ENCODE measurements around the gene MUC6.

The MUC6 gene

DNA sequence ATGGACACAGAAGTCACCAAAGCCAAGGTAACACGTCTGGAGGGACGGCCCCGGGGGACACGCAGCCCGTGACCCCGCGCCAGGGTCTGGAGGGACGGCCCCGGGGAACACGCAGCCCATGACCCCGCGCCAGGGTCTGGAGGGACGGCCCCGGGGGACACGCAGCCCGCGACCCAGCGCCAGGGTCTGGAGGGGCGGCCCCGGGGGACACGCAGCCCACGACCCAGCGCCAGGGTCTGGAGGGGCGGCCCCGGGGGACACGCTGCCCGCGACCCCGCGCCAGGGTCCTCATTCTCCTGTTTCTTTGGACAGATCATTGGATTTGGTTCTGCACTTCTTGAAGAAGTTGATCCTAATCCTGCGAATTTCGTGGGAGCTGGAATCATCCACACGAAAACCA, 27.1 kb downstream of the MUC6 start:
- DNase-seq (ENCODE audit: low spot score): no peak

- no peak for DNase-seq (ENCODE audit: low spot score)
Observed at GRCh38 chr11:1008803-1009145, 27.7 kb downstream of the MUC6 start.

GRCh38 chr11:1008001-1008802, 28.3 kb downstream of the MUC6 start:
- no peak for DNase-seq (ENCODE audit: low spot score)

DNA sequence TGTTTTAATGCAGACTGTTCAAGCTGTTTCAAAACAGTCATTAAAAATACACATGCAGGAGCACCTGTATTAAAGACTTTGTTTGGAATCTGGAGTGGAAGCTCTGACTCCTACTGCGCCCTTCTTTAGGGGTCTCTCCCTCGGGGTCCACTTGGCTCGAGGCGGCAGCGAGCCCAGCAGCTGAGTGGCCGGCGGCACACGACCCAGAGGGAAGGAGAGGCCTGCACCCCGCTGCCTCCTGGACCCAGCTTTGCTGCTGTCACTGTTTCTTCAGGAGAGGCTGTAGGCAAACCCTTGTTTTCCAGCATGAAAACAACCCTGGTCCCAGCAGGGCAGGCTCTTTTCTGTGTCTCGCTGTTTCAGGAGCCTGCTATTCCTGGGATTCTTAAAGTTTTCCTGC, 29.2 kb downstream of the MUC6 start:
- DNase-seq (ENCODE audit: low spot score): no peak

DNA sequence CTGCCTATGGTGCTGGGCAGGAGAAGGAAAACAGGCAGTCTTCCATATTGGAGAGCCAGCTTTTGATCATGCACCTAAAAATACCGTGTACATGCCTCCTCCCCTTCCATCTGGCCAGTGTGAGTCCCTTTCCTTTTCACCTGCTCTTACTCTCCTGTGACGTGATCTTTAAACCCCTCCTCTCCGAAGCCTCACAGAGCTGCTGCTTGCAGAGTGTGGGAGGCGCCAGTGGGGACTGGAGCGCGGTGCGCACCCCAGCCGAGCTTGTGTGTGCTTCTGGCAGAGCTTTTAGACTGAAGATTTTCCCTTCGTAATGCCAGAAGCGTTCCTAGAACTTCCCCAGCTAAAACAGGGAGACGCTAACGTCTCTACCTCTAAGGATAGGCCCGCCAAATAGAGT, 29.8 kb downstream of the MUC6 start:
- no peak for DNase-seq (ENCODE audit: low spot score)

DNA sequence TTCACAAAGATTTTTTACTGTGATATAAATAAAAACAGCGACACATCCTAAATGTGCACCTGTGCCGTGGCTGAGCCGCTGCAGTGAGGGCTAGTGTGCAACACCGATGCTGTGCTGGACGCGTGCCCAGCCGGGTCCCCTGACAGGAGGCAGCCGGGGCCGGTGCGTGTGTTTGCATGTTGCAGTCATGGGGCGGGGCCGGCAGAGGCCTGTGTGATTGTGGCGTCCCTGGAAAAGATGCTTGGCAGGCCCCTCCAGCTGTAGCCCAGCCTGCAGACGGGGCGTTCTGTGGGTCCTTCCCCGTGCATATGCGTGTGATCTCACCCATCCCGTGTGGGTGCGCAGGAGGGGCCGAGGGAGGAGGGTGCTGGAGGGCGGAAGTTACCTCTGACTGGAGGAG, 30.6 kb downstream of the MUC6 start:
- DNase-seq (ENCODE audit: low spot score): no peak

GRCh38 chr11:1003159-1003558, 33.4 kb downstream of the MUC6 start:
- DNase-seq (ENCODE audit: low spot score): no peak

- DNase-seq (ENCODE audit: low spot score): no peak
Observed at GRCh38 chr11:1002406-1002984, 34.0 kb downstream of the MUC6 start.

DNA sequence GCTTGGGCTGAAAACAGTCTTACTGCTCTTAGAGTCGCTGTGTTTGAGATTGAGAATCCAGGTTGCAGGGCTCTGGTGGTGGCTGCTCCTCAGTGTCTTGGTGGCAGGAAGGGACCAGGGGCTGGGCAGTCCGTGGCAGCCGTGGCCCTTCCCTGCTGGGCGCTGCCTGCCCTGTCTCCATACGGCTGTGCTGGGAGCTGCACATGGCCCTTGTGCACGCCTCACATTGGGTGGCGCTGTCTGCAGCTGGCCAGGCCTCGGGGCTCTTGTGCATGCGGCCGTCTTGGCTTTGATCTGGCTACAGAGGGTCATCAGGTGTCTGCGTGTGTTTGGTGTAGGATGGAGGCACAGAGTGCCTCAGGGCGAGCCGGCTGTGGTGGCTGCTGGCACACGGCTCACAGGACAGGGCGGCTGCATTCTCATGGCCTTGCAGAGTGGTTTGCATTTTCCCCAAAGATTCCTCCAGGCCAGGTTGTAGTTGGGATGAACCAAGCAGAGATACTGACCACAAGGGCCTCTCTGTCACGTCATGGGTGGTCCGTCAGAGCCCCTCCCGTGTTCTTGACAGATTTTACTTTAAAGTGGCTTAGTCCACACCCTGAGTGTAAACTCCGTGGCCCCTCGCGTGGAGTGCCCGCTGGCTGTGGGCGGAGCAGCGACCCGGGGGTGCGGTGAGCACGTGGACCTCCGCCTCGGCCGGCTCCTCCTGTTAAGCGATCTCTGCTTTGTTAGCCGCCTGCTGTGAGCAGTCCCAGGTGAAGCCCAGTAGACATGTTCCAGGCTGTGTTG, 34.7 kb downstream of the MUC6 start:
- no peak for DNase-seq (ENCODE audit: low spot score)

GRCh38 chr11:1000357-1001278, 35.9 kb downstream of the MUC6 start:
- no peak for DNase-seq (ENCODE audit: low spot score)

DNA sequence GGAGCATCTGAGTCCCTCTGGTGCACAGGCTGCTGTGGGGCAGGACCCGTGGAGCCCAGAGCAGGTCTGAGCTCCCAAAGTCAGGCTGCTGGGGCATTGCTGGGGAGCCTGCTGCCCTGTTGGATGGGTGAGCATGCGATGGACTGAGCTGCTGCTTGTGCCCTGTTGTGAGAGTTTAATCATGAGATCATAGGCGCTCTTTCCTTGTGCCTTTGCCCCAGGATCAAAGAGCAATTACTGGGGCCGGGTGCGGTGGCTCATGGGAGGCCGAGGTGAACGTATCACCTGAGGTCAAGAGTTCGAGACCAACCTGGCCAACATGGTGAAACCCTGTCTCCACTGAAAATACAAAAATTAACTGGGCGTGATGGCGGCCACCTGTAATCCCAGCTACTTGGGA, 37.5 kb downstream of the MUC6 start:
- DNase-seq (ENCODE audit: low spot score): no peak

GRCh38 chr11:997907-998306, 38.6 kb downstream of the MUC6 start:
- no peak for DNase-seq (ENCODE audit: low spot score)

DNA sequence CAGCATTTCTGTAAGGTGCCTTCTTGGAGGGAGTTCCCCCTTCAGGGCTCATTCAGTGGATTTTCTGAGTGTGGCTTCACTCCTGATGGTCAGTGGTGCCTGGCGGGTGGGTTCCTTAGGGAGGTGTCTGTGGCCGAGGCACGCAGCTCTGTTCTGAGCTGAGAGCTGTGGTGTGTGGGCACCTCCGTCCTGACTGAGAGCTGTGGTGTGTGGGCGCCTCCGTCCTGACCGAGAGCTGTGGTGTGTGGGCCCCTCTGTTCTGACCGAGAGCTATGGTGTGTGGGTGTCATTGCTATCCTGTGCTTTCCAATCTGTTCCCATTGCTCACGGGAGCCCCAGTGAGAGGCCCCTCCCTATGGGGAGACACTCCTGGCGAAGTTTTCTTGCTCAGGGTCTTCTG, 39.8 kb downstream of the MUC6 start:
- no peak for DNase-seq (ENCODE audit: low spot score)

DNA sequence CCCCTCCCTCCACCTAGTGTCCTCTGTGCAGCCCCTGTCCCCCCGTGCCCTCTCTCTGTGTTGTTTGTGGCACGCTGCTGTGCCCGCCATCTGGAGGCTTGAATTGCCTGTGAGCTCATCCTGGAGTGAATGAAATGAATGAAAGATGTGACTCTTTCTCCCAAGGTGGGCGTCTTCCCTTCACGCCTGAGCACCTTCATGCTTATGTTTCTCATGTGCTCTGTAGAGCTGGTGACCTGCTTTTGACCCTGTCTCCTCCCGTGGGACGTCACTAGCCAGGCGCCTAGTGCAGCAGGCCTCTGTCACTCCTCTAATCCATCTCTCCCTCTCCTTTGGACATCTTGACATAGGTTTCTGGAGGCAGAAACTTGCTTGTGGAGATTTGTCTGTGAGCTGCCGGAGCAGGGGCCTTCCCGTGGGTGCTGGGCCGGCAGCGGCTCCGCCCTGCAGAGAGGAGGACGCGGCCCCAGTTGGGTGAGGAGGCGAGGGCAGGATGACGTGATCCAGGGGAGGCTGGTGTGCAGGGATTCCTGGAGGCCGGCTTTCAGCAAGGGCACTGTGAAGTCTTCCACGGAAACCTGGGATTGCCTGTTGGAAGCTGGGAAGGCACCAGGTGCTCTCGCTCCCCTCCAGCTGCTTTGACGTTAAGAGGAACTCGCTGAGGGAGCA, 40.6 kb downstream of the MUC6 start:
- no peak for DNase-seq (ENCODE audit: low spot score)

DNA sequence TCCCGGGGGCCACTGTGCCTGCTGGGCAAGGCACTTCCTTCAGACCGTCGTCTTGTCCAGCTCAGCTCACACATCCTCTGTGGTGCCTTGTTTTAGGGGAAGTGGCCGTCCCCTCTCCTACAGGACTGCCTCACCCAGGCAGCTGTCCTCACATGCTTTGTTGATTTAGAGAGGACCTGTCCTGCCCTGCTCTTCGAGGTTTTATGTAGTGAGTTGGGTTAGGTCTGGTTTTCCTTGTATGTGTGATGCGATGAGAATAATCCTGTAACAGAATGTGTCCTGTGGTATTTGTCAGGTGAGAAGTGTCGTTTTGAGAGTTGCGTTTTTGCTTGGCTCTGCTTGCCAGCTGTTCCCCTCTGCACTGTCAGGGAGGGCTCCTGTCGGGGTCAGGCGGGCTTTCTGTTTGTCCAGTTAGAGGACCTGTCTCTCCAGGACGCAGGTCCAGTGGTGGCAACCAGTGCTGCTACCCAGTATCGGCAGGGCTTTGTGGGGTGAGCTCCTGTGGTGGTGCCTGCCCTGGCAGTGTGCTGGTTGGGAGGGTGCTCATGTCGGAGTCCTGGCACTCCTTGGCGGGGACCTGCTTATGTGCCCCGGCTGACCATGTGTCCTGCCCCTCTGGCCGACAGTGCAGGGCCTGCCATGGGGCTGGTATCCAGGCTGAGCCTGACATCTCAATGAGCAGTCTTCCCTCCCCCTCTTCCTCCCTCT, 41.3 kb downstream of the MUC6 start:
- no peak for DNase-seq (ENCODE audit: low spot score)

DNA sequence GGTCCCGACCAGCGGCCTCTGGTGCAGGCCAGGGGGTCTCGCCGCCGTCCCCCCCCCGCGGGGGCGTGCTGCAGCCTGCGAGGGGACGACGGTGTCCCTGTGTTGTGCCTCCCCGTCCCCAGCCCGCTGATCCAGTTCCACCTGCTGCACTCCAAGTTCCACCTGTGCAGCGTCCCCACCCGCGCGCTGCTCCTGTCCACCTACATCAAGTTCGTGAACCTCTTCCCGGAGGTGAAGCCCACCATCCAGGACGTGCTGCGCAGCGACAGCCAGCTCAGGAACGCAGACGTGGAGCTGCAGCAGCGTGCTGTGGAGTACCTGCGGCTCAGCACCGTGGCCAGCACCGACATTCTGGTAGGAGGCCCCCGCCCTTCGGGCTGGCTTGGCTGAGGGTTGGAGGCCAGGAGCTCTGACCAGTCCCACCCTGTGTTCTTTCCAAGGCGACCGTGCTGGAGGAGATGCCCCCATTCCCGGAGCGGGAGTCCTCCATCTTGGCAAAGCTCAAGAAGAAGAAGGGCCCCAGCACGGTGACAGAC, 42.8 kb downstream of the MUC6 start:
- DNase-seq (ENCODE audit: low spot score): no peak

DNA sequence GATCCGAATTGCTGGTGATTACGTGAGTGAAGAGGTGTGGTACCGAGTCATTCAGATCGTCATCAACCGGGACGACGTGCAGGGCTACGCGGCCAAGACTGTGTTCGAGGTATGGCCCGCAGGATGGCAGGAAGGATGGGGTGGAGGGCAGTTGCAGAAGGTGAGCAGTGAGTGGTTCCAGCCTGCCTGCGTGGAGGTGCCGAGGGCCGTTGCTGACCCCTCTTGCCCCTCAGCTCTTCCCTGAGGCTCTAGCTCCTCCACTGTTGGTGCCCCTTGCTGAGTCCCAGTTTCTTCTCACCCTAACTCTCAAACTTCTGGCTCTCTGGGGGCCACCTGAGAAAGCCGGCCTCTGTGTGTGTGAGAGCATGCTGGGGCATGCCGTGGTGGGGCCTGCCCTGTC, 43.9 kb downstream of the MUC6 start:
- no peak for DNase-seq (ENCODE audit: low spot score)

- no peak for DNase-seq (ENCODE audit: low spot score)
Observed at GRCh38 chr11:991711-992307, 44.7 kb downstream of the MUC6 start.

GRCh38 chr11:991034-991433, 45.5 kb downstream of the MUC6 start:
- DNase-seq (ENCODE audit: low spot score): no peak

- no peak for DNase-seq (ENCODE audit: low spot score)
Observed at GRCh38 chr11:990101-990500, 46.4 kb downstream of the MUC6 start.
